Heart right ventricle (tissue), 16 donors: ENCODE data around the gene LAD1. TPM values are rescaled to one million over a fixed set of nuclear protein-coding genes. Genes with fewer than 3 reads are reported as not detected.

Source experiments
- ATAC-seq, 8 donors: fragments of 200-7000 bp; cut with Tn5 transposase; one replicate each; pipeline ENCODE4 v1.9.1; 2020; ENCODE audit warnings: mild to moderate bottlenecking in 8 of 8, moderate library complexity in 8 of 8, moderate number of reproducible peaks in 1 of 8
- DNase-seq, 2 donors: peaks; one replicate each; pipeline ENCODE4 v3.0.0-alpha.2; 2020
- H3K27ac ChIP-seq, 10 donors: fragments of 200-600 bp; sonication (generic) in 2 of 10; one replicate each; pipeline versions ENCODE4 v1.5.0 to v1.8.0; 2020 to 2022; ENCODE audit warnings: mild to moderate bottlenecking in 3 of 10
- H3K27me3 ChIP-seq, 7 donors: fragments of 200-600 bp; one replicate each; pipeline ENCODE4 v1.8.0; 2021 to 2022; ENCODE audit warnings: mild to moderate bottlenecking in 2 of 7
- H3K36me3 ChIP-seq, 9 donors: fragments of 200-600 bp; sonication (generic) in 1 of 9; one replicate each; pipeline versions ENCODE4 v1.5.0 to v1.8.0; 2020 to 2022; ENCODE audit warnings: mild to moderate bottlenecking in 2 of 9
- H3K4me1 ChIP-seq, 9 donors: fragments of 200-600 bp; sonication (generic) in 1 of 9; one replicate each; pipeline versions ENCODE4 v1.5.0 to v1.8.0; 2020 to 2022; ENCODE audit warnings: mild to moderate bottlenecking in 4 of 9
- H3K4me3 ChIP-seq, 10 donors: fragments of 200-600 bp; sonication (generic) in 2 of 10; one replicate each; pipeline versions ENCODE4 v1.5.0 to v1.8.0; 2020 to 2022; ENCODE audit warnings: mild to moderate bottlenecking in 7 of 10, moderate library complexity in 2 of 10
- H3K9me3 ChIP-seq, 11 donors: fragments of 200-600 bp in 10 of 11; sonication (generic) in 2 of 11; one replicate each; pipeline versions ENCODE4 v1.5.0 to v1.8.0; 2013 to 2022; ENCODE audit warnings: mild to moderate bottlenecking in 2 of 11, control low read depth in 1 of 11, moderate library complexity in 1 of 11
- whole genome bisulfite sequencing, 2 donors: extraction: QIAGEN DNeasy Blood & Tissue Kit; methylation state at CpG; one replicate each; pipeline ENCODE4 v1.1.7; 2013; ENCODE audit warnings: inconsistent platforms in 1 of 2; 5-methylcytosine and 5-hydroxymethylcytosine counted together
- intact Hi-C, 10 donors: fragments of 100-400 bp; cut with DNase I; formaldehyde crosslinking; loops; one replicate each; pipeline versions ENCODE4 v1.11.1 to v1.14.2; 2022
- polyA plus RNA-seq, 2 donors: library from polyadenylated mRNA; stranded (reverse); fragments of 200-250 nt; gene quantifications; one replicate each; pipeline ENCODE4 v1.2.3, GENCODE V29; 2013
- total RNA-seq, 10 donors: library from RNA; stranded (reverse); fragmentation: NEBNext Ultra II Directional in 3 of 10; extraction: Animal tissue kit (Norgen Biotek cat#: 25700) in 3 of 10; gene quantifications; one replicate each; pipeline versions ENCODE4 v1.2.1 to v1.2.4, GENCODE V29; 2021 to 2023
- TF ChIP-seq, protein P1 (sequence below), 9 donors: fragments of 200-600 bp; sonication (generic) in 2 of 9; IDR thresholded peaks; one replicate each; pipeline versions ENCODE4 v1.5.0 to v1.8.0; 2021 to 2022; ENCODE audit warnings: antibody characterized with exemption in 9 of 9, mild to moderate bottlenecking in 5 of 9, moderate library complexity in 1 of 9
- donor health status: Arrhythmogenic right ventricular cardiomyopathy.
- donor health status: ischemic (EF 13 %, LVEDD 7.1; RV severe dilation, severe dysfunction).
- donor health status: healthy with polysubstance abuse.
- donor health status: DM: no; HTN: yes; CAD: no.
- donor health status: DM: no; HTN: no; CAD: no.
- donor health status: ischemic (EF 25% LVEDD 6.9; RV normal size, moderate dysfunction).
- donor health status: ischemic (EF 25% LVEDD 5.7; RV mildly dilated, moderate dysfunction).
- donor health status: healthy.
- donor health status: DM: yes; HTN: yes; CAD: no.
- donor health status: Ischemic cardiomyopathy.
- donor health status: ischemic (EF 35%, LVEDD 5.7; RV mildly dilated, moderate dysfunction).
- donor health status: nonischemic (EF 11% LVEDD 7.7; RV severe dilation, severe dysfunction).
- donor health status: DM: yes; HTN: yes; CAD: no.
- donor health status: PGD.
- donor health status: ischemic (EF 29% LVEDD 5.4; RV normal size, mild dysfunction).
- donor health status: nonischemic (EF 23%, LVEDD 6.1; RV moderate dilation, normal function).

The LAD1 gene
- total and polyA plus RNA-seq, 12 donors, result 0.85 to 42.2 (median 2.9) TPM

DNA sequence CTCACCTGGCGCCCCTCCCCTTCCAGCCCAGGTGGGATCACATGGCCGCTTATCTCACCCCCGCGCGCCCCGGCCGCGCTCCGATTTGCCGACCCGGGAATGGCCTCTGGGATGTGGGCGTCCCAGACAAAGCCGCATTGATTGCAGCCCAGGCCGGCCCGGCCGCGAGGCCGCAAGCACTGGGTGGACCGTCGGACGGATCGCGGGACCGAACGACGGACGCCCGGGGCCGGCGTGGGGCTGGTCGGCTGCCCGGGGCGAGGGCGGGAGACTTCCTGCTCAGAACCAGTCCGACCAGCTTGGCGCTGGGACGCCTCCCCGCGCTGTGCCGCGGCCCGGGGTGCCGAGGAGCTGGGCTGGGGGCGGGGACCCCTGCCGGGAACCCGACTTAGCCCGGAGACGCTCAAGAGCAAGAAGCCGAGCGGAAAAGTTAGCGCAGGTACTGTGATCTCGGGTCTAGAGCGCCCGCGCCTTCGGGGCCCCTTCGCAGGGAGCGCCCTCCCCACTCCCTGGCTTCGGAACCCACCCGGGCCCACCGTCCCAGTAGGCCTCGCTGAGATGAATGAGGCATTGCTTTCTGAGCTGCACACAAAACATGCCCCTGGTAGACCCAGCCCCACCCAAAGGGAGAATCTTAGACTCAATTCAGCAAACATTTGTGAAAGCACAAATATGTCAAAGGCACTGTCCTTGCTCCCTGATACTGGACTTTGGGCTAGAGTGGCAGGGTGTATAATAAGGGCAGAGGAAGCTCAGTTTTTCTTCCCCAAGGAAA lies 415 bp upstream of the LAD1 start:
- no peaks in the 10 kb centered on the region for H3K36me3 ChIP-seq
- DNase-seq (no peak), ATAC-seq (peak in 4 of 8 donors; percentile 5 to 34 (median 27))
- WGBS, 2 donors, result 10 to 15% methylated on average over 59 to 62 of the region's 62 CpGs
- TF ChIP-seq, protein P1, sequence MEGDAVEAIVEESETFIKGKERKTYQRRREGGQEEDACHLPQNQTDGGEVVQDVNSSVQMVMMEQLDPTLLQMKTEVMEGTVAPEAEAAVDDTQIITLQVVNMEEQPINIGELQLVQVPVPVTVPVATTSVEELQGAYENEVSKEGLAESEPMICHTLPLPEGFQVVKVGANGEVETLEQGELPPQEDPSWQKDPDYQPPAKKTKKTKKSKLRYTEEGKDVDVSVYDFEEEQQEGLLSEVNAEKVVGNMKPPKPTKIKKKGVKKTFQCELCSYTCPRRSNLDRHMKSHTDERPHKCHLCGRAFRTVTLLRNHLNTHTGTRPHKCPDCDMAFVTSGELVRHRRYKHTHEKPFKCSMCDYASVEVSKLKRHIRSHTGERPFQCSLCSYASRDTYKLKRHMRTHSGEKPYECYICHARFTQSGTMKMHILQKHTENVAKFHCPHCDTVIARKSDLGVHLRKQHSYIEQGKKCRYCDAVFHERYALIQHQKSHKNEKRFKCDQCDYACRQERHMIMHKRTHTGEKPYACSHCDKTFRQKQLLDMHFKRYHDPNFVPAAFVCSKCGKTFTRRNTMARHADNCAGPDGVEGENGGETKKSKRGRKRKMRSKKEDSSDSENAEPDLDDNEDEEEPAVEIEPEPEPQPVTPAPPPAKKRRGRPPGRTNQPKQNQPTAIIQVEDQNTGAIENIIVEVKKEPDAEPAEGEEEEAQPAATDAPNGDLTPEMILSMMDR (IDR thresholded peaks at IDR 0.05), result no peak
- H3K4me3 ChIP-seq, result peak overlapping the region in 8 of 10 donors; percentile 7 to 32 (median 28)
- H3K27ac ChIP-seq, result no peak overlapping the region
- H3K4me1 ChIP-seq, result peaks cover 0 to 54% (median 13%) of the 10 kb centered on the region in 9 donors
- peaks cover 0 to 58% (median 31%) of the 10 kb centered on the region in 7 donors for H3K27me3 ChIP-seq
- H3K9me3 ChIP-seq, result no peaks in the 10 kb centered on the region
- intact Hi-C loops, result loop anchor here in 2 of 10 donors (10.0 kb wide), 2 partner anchors 45 to 55 kb away; no protein-coding TSS in a partner anchor

DNA sequence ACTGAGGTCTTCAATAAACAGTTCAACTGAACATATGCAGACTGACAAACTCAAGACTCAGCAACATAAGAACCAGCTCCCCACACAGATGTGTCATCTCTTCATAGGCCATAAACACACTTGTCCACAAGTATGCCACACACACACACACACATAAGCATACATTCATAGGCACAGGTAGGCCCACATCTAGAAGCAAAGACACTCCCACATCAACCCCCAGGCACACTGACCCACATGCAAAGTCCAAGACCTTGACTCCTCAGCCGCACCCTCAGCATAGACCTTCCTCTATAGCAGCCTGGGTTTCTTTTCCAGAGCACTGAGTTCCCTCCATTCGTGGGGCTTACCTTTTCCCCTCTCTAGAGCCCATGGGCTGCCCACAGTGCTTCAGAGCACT lies 1.4 kb downstream of the LAD1 start:
- no peak for DNase-seq
- ATAC-seq, result no peak
- intact Hi-C loops, result no loop called here
- Histone ChIP-seq H3K4me3 (no peak overlapping the region), H3K27me3 (peaks cover 0 to 53% (median 31%) of the 10 kb centered on the region in 7 donors), H3K4me1 (peaks cover 0 to 57% (median 13%) of the 10 kb centered on the region in 9 donors), H3K27ac (no peak overlapping the region), H3K36me3 (no peaks in the 10 kb centered on the region), H3K9me3 (no peaks in the 10 kb centered on the region)
- TF ChIP-seq, protein P1 (IDR thresholded peaks at IDR 0.05), result no peak
- WGBS, 2 donors, result 87 to 98% methylated on average over 2 of the region's 2 CpGs

DNA sequence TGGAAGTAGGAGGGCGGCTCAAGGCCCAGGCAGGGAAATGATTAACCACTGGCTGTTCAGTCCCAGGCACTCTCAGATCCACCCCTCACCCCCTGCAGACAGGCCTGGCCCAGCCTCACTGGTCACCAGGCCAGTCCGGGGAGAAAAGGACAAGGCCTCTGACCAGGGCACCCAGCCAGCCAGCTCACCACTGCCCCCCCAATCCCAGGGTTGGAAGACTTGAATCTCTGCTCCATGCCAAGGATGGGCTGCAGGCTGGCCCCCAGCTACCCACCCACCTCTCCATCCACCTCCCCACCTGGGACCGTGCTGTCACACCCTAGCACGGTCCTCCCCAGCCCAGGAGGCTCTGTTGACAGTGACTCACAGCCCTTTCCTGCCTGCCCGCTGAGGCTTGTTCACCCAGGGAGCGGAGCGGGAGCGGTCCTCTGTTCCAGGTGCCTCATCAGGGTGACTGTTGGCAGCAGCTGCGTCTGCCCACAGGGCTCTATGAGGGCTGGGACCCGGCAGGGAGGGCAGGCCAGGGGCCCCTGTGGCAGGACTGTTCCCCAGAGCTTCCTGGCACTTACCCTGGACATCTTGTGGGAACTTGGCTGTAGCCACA lies 2.2 kb downstream of the LAD1 start:
- TF ChIP-seq, protein P1 (IDR thresholded peaks at IDR 0.05), result no peak
- Histone ChIP-seq H3K4me1 (peaks cover 0 to 61% (median 13%) of the 10 kb centered on the region in 9 donors), H3K4me3 (no peak overlapping the region), H3K36me3 (no peaks in the 10 kb centered on the region), H3K27me3 (peaks cover 0 to 46% (median 31%) of the 10 kb centered on the region in 7 donors), H3K27ac (no peak overlapping the region), H3K9me3 (no peaks in the 10 kb centered on the region)
- DNase-seq (no peak), ATAC-seq (peak in 4 of 8 donors; percentile 3 to 19 (median 10))
- WGBS, 2 donors, result 79 to 88% methylated on average over 10 of the region's 10 CpGs
- intact Hi-C loops, result no loop called here

DNA sequence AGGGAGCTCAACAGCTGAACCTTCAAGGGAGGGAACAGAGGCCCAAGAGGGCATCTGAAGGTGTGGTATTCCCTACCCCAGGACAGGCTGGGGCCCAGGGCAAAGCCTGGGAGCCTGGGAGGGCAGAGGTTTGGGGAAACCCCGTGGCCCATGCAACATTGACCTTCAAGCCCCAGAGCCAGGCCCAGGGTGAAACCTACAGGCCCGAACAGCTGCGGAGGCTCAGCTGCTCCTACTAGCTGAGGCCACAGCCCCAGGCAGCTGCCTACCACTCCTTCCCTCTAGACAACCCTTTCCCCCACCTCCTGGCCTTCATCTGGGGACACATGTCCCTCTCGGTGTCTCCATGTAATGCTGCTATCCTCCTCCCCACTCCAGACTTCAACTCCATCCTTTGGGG lies 3.2 kb downstream of the LAD1 start:
- TF ChIP-seq, protein P1 (IDR thresholded peaks at IDR 0.05), result no peak
- H3K4me1 ChIP-seq, result peaks cover 0 to 54% (median 11%) of the 10 kb centered on the region in 9 donors
- peaks cover 0 to 35% (median 29%) of the 10 kb centered on the region in 7 donors for H3K27me3 ChIP-seq
- no peak overlapping the region for H3K27ac ChIP-seq
- no peak for ATAC-seq
- no peaks in the 10 kb centered on the region for H3K36me3 ChIP-seq
- H3K9me3 ChIP-seq, result no peaks in the 10 kb centered on the region
- WGBS, 2 donors, result 90 to 96% methylated on average over 4 of the region's 4 CpGs
- intact Hi-C loops, result no loop called here
- DNase-seq, result no peak
- H3K4me3 ChIP-seq, result no peak overlapping the region
